GM12878 (cell line): Measurements from ENCODE around the gene GRB10. TPM values are rescaled to one million over a fixed set of nuclear protein-coding genes. Genes with fewer than 3 reads are reported as not detected.

Source experiments
- ATAC-seq: fragments of 200-7000 bp; cut with Tn5 transposase; 3 replicates; pipeline ENCODE4 v1.9.1; 2020; ENCODE audit warnings: mild to moderate bottlenecking, moderate library complexity
- BruUV-seq: library from RNA; stranded (reverse); fragments of 400-500 nt; replicated peaks from 2 replicates; lab custom pipeline; 2021; lab: Mats Ljungman, UMichigan
- CTCF ChIA-PET: fragments of 300-600 bp; sonication (Branson Sonifier 250); formaldehyde crosslinking; extraction: SDS; loops from one replicate; lab custom pipeline; 2021; ENCODE audit warnings: inconsistent platforms; lab: Yijun Ruan, JAX
- POLR2A ChIA-PET: fragments of 350-600 bp; formaldehyde crosslinking; extraction: SDS; loops from one replicate; lab custom pipeline; 2021; ENCODE audit warnings: inconsistent platforms; lab: Charles Lee
- RAD21 ChIA-PET: fragments of 300-600 bp; sonication (Branson Sonifier 250); formaldehyde crosslinking; loops from one replicate; lab custom pipeline; 2023; ENCODE audit warnings: antibody characterized with exemption; ENCODE audit not compliant: unreplicated experiment; lab: Charles Lee
- SMC1A ChIA-PET: fragments of 300-600 bp; sonication (Branson Sonifier 250); formaldehyde crosslinking; loops from one replicate; lab custom pipeline; 2023; ENCODE audit not compliant: unreplicated experiment, uncharacterized antibody; lab: Charles Lee
- DNase-seq: peaks from one replicate; pipeline ENCODE4 v3.0.0-alpha.2; 2011; ENCODE audit warnings: low read depth, low spot score
- FAIRE-seq: peaks from 3 replicates; lab custom pipeline; 2011; peaks lifted over from hg19 to GRCh38; lab: Jason Lieb, UNC
- H2AFZ ChIP-seq: 2 replicates; pipeline ENCODE4 v1.6.0; 2011; ENCODE audit warnings: low read depth, low read length, control low read depth; ENCODE audit not compliant: control insufficient read depth
- H3K27ac ChIP-seq: 2 replicates; pipeline ENCODE4 v1.5.1; 2011; ENCODE audit warnings: control low read depth; ENCODE audit not compliant: control insufficient read depth, insufficient read depth
- H3K27me3 ChIP-seq, 2 experiments: replicated peaks in 1 of 2; 2 replicates each; pipeline versions ENCODE4 v1.6.0 to v1.6.1; 2011; ENCODE audit warnings: low read length in 1 of 2; ENCODE audit not compliant: control insufficient read depth in 2 of 2, insufficient read depth in 2 of 2
- H3K36me3 ChIP-seq, 2 experiments: 2 replicates each; pipeline ENCODE4 v1.5.1; 2011; ENCODE audit warnings: low read length in 1 of 2; ENCODE audit not compliant: control insufficient read depth in 2 of 2, insufficient read depth in 2 of 2
- H3K4me1 ChIP-seq: 2 replicates; pipeline ENCODE4 v1.6.1; 2011; ENCODE audit warnings: mild to moderate bottlenecking, low read length, moderate library complexity, mixed read lengths; ENCODE audit not compliant: control insufficient read depth, insufficient read depth
- H3K4me2 ChIP-seq: 2 replicates; pipeline ENCODE4 v1.6.0; 2011; ENCODE audit warnings: control low read depth; ENCODE audit not compliant: control insufficient read depth, insufficient read depth
- H3K4me3 ChIP-seq: fragments of 200-600 bp; sonication (generic); 2 replicates; pipeline ENCODE4 v1.5.1; 2016
- H3K79me2 ChIP-seq: 2 replicates; pipeline ENCODE4 v1.6.0; 2011; ENCODE audit warnings: low read length; ENCODE audit not compliant: control insufficient read depth, insufficient read depth
- H3K9ac ChIP-seq: 2 replicates; pipeline ENCODE4 v1.8.0; 2011; ENCODE audit warnings: low read length, control low read depth, mixed read lengths; ENCODE audit not compliant: control insufficient read depth, insufficient read depth
- H3K9me3 ChIP-seq: replicated peaks from 3 replicates; pipeline ENCODE4 v1.5.1; 2011; ENCODE audit warnings: mild to moderate bottlenecking, low read length; ENCODE audit not compliant: control insufficient read depth, insufficient read depth
- H4K20me1 ChIP-seq: 2 replicates; pipeline ENCODE4 v1.6.0; 2011; ENCODE audit not compliant: control insufficient read depth, insufficient read depth
- CHD1 ChIP-seq: IDR thresholded peaks from 2 replicates; pipeline ENCODE4 v1.6.1; 2012; ENCODE audit warnings: low read depth, low read length, improper control_type of control experiment
- JUND ChIP-seq: IDR thresholded peaks from 2 replicates; pipeline ENCODE4 v1.6.1; 2012; ENCODE audit warnings: low read depth, mild to moderate bottlenecking, low read length, improper control_type of control experiment, moderate library complexity
- RCOR1 ChIP-seq: conservative IDR thresholded peaks from 2 replicates; pipeline ENCODE4 v1.6.1; 2012; ENCODE audit warnings: low read depth, low read length, improper control_type of control experiment
- STAT3 ChIP-seq: IDR thresholded peaks from 2 replicates; pipeline ENCODE4 v1.6.1; 2011; ENCODE audit warnings: low read depth, low read length, improper control_type of control experiment
- SUZ12 ChIP-seq: fragments of 200-600 bp; sonication (generic); IDR thresholded peaks from one replicate; pipeline ENCODE4 v1.6.1; 2018; ENCODE audit warnings: antibody characterized with exemption, mild to moderate bottlenecking; ENCODE audit not compliant: unreplicated experiment
- WGBS: methylation state at CpG from one replicate; pipeline ENCODE4 v1.1.6; 2016; ENCODE audit warnings: low lambda C conversion rate; ENCODE audit not compliant: insufficient replicate concordance, insufficient coverage; ENCODE audit errors: missing lambda C conversion rate; 5-methylcytosine and 5-hydroxymethylcytosine counted together
- in situ Hi-C: fragments of 300-500 bp; cut with MboI; formaldehyde crosslinking; loops from 9 replicates; pipeline ENCODE4 v1.14.3; 2018; ENCODE audit warnings: mixed read lengths
- intact Hi-C: fragments of 100-400 bp; cut with micrococcal nuclease; formaldehyde crosslinking; loops from one replicate; pipeline ENCODE4 v1.14.2; 2022; ENCODE audit not compliant: unreplicated experiment
- polyA plus RNA-seq, 11 experiments: library from polyadenylated mRNA; depleted of rRNA in 4 of 11; unstranded in 6 of 11; stranded (reverse) in 5 of 11; fragments of >200 nt; fragmentation: Nextera tagmentation in 4 of 11; fragmentation: Illumina TruSeq in 1 of 11; extraction: Ambion mirVana in 4 of 11; extraction: Trizol in 1 of 11; gene quantifications; 1 replicate in 1 of 11; 2 replicates in 10 of 11; pipeline versions ENCODE4 v1.2.1 to v1.2.3, GENCODE V29; 2011 to 2016; ENCODE audit warnings: inconsistent platforms in 2 of 11, missing spikeins in 2 of 11, low read depth in 1 of 11
- total RNA-seq, 4 experiments: library from RNA; depleted of rRNA in 3 of 4; stranded (reverse); fragments of >200 nt in 3 of 4; fragmentation: Illumina TruSeq in 1 of 4; extraction: Trizol in 1 of 4; gene quantifications; 2 replicates each; pipeline versions ENCODE4 v1.2.1 to v1.2.3, GENCODE V29; 2013 to 2021
- TF ChIP-seq, protein P1 (sequence below): fragments of 450-650 bp; IDR thresholded peaks from 2 replicates; pipeline ENCODE4 v1.6.1; 2017; ENCODE audit warnings: low read depth, mild to moderate bottlenecking, moderate library complexity
- TF ChIP-seq, protein P2 (sequence below): fragments of 450-650 bp; IDR thresholded peaks from 2 replicates; pipeline ENCODE4 v1.6.1; 2018; ENCODE audit warnings: mild to moderate bottlenecking, low read depth, moderate library complexity; ENCODE audit not compliant: partially characterized antibody

The GRB10 gene
- total and polyA plus RNA-seq, 10 of the 15 experiments (the other 5 are each of a cell fraction or from before 2014, with no cell fraction given) = 0.04 to 0.33 TPM; not detected in 8

DNA sequence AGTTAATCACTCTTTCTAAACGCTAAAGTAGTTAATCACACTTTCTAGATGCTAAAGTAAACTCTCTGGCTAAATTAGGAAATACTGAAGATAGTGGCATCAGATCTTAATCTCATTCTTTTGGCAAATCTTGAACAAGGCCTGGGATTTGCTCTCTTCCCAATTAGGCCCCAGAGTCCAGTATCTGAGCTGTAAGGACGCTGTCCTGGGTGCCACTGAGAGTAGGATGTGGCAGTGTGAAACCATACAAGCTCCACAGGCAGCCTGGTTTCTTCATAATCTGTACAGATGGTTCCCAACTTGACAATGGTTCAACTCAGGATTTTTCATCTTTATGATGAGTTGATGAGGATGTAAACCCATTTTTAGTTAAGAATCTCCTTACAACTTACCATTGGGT, 36.9 kb downstream of the GRB10 start:
- RAD21 ChIA-PET = no interaction called here
- WGBS = 0% methylated on average over 2 of the region's 2 CpGs

DNA sequence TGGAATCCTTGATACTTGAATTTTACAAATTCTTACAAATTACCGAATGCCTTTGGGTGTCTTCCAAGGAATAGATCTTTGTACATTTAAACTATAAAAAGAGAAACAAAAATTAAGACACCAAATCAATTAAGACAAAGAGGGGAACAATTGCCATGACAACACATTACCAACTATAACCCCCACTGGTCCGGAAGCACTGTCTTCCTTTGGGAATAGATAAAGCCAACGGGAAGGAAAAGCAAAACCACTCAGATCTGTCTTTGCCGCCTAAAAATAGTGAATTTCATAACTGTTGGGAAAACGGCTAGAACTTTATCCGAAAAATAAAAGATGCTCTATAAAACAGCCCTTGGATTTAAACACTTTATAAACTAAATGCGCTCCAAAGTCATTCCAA, 37.4 kb downstream of the GRB10 start:
- FAIRE-seq = no peak
- H3K4me2 ChIP-seq = no peak overlapping the region
- in situ Hi-C loops = no loop called here

More for the DNA sequence above, 36.9 kb downstream of the GRB10 start:
- Histone ChIP-seq H3K4me3 (no peak overlapping the region), H3K4me2 (no peak overlapping the region), H2AFZ (no peak overlapping the region), H4K20me1 (no peaks in the 10 kb centered on the region), H3K79me2 (no peaks in the 10 kb centered on the region), H3K9ac (no peak overlapping the region), H3K4me1 (no peaks in the 10 kb centered on the region), H3K36me3 (no peaks in the 10 kb centered on the region), H3K27me3 (no peaks in the 10 kb centered on the region; a peak in 1 of 4 replicates), H3K27ac (no peak overlapping the region), H3K9me3 (no peaks in the 10 kb centered on the region)
- ATAC-seq = no peak
- CTCF ChIA-PET = no interaction called here
- SMC1A ChIA-PET = no interaction called here
- DNase-seq = no peak
- BruUV-seq = no TSS peak
- intact Hi-C loops = no loop called here
- TF ChIP-seq, protein P1, sequence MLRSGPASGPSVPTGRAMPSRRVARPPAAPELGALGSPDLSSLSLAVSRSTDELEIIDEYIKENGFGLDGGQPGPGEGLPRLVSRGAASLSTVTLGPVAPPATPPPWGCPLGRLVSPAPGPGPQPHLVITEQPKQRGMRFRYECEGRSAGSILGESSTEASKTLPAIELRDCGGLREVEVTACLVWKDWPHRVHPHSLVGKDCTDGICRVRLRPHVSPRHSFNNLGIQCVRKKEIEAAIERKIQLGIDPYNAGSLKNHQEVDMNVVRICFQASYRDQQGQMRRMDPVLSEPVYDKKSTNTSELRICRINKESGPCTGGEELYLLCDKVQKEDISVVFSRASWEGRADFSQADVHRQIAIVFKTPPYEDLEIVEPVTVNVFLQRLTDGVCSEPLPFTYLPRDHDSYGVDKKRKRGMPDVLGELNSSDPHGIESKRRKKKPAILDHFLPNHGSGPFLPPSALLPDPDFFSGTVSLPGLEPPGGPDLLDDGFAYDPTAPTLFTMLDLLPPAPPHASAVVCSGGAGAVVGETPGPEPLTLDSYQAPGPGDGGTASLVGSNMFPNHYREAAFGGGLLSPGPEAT = no peak
- TF ChIP-seq CHD1 = no peak
- no peak for FAIRE-seq
- in situ Hi-C loops = no loop called here
- POLR2A ChIA-PET = no interaction called here

More for the DNA sequence above, 37.4 kb downstream of the GRB10 start:
- no peaks in the 10 kb centered on the region for H3K79me2 ChIP-seq
- WGBS = 10% methylated on average over 7 of the region's 7 CpGs
- TF ChIP-seq JUND (no peak), RCOR1 (no peak), SUZ12 (no peak), STAT3 (no peak)
- TF ChIP-seq, protein P1 = no peak
- TF ChIP-seq, protein P2, sequence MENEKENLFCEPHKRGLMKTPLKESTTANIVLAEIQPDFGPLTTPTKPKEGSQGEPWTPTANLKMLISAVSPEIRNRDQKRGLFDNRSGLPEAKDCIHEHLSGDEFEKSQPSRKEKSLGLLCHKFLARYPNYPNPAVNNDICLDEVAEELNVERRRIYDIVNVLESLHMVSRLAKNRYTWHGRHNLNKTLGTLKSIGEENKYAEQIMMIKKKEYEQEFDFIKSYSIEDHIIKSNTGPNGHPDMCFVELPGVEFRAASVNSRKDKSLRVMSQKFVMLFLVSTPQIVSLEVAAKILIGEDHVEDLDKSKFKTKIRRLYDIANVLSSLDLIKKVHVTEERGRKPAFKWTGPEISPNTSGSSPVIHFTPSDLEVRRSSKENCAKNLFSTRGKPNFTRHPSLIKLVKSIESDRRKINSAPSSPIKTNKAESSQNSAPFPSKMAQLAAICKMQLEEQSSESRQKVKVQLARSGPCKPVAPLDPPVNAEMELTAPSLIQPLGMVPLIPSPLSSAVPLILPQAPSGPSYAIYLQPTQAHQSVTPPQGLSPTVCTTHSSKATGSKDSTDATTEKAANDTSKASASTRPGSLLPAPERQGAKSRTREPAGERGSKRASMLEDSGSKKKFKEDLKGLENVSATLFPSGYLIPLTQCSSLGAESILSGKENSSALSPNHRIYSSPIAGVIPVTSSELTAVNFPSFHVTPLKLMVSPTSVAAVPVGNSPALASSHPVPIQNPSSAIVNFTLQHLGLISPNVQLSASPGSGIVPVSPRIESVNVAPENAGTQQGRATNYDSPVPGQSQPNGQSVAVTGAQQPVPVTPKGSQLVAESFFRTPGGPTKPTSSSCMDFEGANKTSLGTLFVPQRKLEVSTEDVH = no peak
- ChIA-PET CTCF (no interaction called here), POLR2A (no interaction called here), RAD21 (no interaction called here), SMC1A (no interaction called here)
- no TSS peak for BruUV-seq
- no peak overlapping the region for H3K9ac ChIP-seq
- no peak overlapping the region for H3K27ac ChIP-seq
- no peaks in the 10 kb centered on the region; a peak in 1 of 4 replicates for H3K27me3 ChIP-seq
- no peak overlapping the region for H2AFZ ChIP-seq
- ATAC-seq (no peak), DNase-seq (no peak)
- intact Hi-C loops = no loop called here
- H3K4me1 ChIP-seq = no peaks in the 10 kb centered on the region
- no peaks in the 10 kb centered on the region for H3K36me3 ChIP-seq
- H3K4me3 ChIP-seq = no peak overlapping the region
- no peaks in the 10 kb centered on the region for H3K9me3 ChIP-seq
- no peaks in the 10 kb centered on the region for H4K20me1 ChIP-seq
